WTC11 (cell line): ENCODE results near the gene TRAF3IP3. TPM values are rescaled to one million over a fixed set of nuclear protein-coding genes. Genes with fewer than 3 reads are reported as not detected.

ENCODE experiments used
- ATAC-seq: fragments of 200-7000 bp; cut with Tn5 transposase; 2 replicates; pipeline ENCODE4 v1.10.0; 2021; ENCODE audit warnings: mild to moderate bottlenecking, moderate library complexity
- CTCF ChIA-PET: fragments of 300-600 bp; sonication (Branson Sonifier 250); formaldehyde crosslinking; loops from one replicate; lab custom pipeline; 2021; ENCODE audit warnings: antibody characterized with exemption; lab: Charles Lee
- POLR2A ChIA-PET: fragments of 350-600 bp; sonication (Branson Sonifier 250); formaldehyde crosslinking; loops from one replicate; lab custom pipeline; 2021; ENCODE audit warnings: antibody characterized with exemption; lab: Charles Lee
- DNase-seq: peaks from one replicate; pipeline ENCODE4 v3.0.0; 2021; ENCODE audit warnings: low spot score
- H3K27ac Mint-ChIP-seq: 2 replicates; pipeline ENCODE4 v1.8.0; 2021; ENCODE audit warnings: mixed read lengths
- H3K27me3 Mint-ChIP-seq: 2 replicates; pipeline ENCODE4 v1.8.0; 2021; ENCODE audit warnings: low read depth, mild to moderate bottlenecking, moderate library complexity, mixed read lengths
- H3K36me3 Mint-ChIP-seq: 2 replicates; pipeline ENCODE4 v1.8.0; 2021; ENCODE audit warnings: mixed read lengths
- H3K4me1 Mint-ChIP-seq: 2 replicates; pipeline ENCODE4 v1.8.0; 2022; ENCODE audit warnings: mixed read lengths
- H3K4me3 Mint-ChIP-seq: 2 replicates; pipeline ENCODE4 v1.8.0; 2021; ENCODE audit warnings: mild to moderate bottlenecking, moderate library complexity, mixed read lengths
- H3K9me3 Mint-ChIP-seq: 2 replicates; pipeline ENCODE4 v1.8.0; 2021; ENCODE audit warnings: mixed read lengths
- ATF1 ChIP-seq: sonication (generic); formaldehyde crosslinking; IDR thresholded peaks from 2 replicates; pipeline ENCODE4 v1.8.1; 2023; ENCODE audit warnings: mild to moderate bottlenecking, moderate library complexity, missing genetic modification reagents
- ATF3 ChIP-seq: sonication (generic); formaldehyde crosslinking; conservative IDR thresholded peaks from 2 replicates; pipeline ENCODE4 v1.8.1; 2022; ENCODE audit warnings: mild to moderate bottlenecking, missing genetic modification reagents
- CBFB ChIP-seq: sonication (generic); formaldehyde crosslinking; IDR thresholded peaks from 2 replicates; pipeline ENCODE4 v1.8.1; 2022; ENCODE audit warnings: mild to moderate bottlenecking, low read depth, missing genetic modification reagents
- CREM ChIP-seq: sonication (generic); formaldehyde crosslinking; IDR thresholded peaks from 2 replicates; pipeline ENCODE4 v1.8.1; 2022; ENCODE audit warnings: mild to moderate bottlenecking, missing genetic modification reagents, moderate library complexity
- ETV6 ChIP-seq: sonication (generic); formaldehyde crosslinking; IDR thresholded peaks from 2 replicates; pipeline ENCODE4 v1.8.1; 2022; ENCODE audit warnings: mild to moderate bottlenecking, missing genetic modification reagents
- MYBL2 ChIP-seq: sonication (generic); formaldehyde crosslinking; IDR thresholded peaks from 2 replicates; pipeline ENCODE4 v1.8.1; 2023; ENCODE audit warnings: mild to moderate bottlenecking, moderate library complexity, missing genetic modification reagents
- NFE2L1 ChIP-seq: sonication (generic); formaldehyde crosslinking; IDR thresholded peaks from 2 replicates; pipeline ENCODE4 v1.8.1; 2023; ENCODE audit warnings: missing genetic modification reagents
- RELA ChIP-seq: sonication (generic); formaldehyde crosslinking; IDR thresholded peaks from 2 replicates; pipeline ENCODE4 v1.8.1; 2022; ENCODE audit warnings: missing genetic modification reagents, mild to moderate bottlenecking, borderline replicate concordance
- SMAD4 ChIP-seq: sonication (generic); formaldehyde crosslinking; IDR thresholded peaks from 2 replicates; pipeline ENCODE4 v1.8.0; 2022; ENCODE audit warnings: mild to moderate bottlenecking, missing genetic modification reagents
- SP1 ChIP-seq: sonication (generic); formaldehyde crosslinking; conservative IDR thresholded peaks from 2 replicates; pipeline ENCODE4 v1.8.1; 2022; ENCODE audit warnings: missing genetic modification reagents
- STAT6 ChIP-seq: sonication (generic); formaldehyde crosslinking; conservative IDR thresholded peaks from 2 replicates; pipeline ENCODE4 v1.8.1; 2023; ENCODE audit warnings: mild to moderate bottlenecking, low read depth, missing genetic modification reagents, moderate library complexity
- ZNF219 ChIP-seq: sonication (generic); formaldehyde crosslinking; IDR thresholded peaks from 2 replicates; pipeline ENCODE4 v1.8.0; 2023; ENCODE audit warnings: missing genetic modification reagents, mild to moderate bottlenecking, borderline replicate concordance
- ZNF232 ChIP-seq: sonication (generic); formaldehyde crosslinking; IDR thresholded peaks from 2 replicates; pipeline ENCODE4 v1.8.0; 2022; ENCODE audit warnings: mild to moderate bottlenecking, missing genetic modification reagents
- ZNF425 ChIP-seq: fragments of 250-450 bp; sonication (Bioruptor Pico); conservative IDR thresholded peaks from 2 replicates; pipeline ENCODE4 v1.9.0; 2021; ENCODE audit warnings: mild to moderate bottlenecking
- total RNA-seq: library from RNA; stranded (reverse); gene quantifications from 3 replicates; pipeline ENCODE4 v1.2.3, GENCODE V29; 2021
- TF ChIP-seq, protein P1 (sequence below): fragments of 200-600 bp; IDR thresholded peaks from 2 replicates; pipeline ENCODE4 v1.8.0; 2022; ENCODE audit warnings: antibody characterized with exemption
- TF ChIP-seq, protein P2 (sequence below): sonication (generic); formaldehyde crosslinking; IDR thresholded peaks from 2 replicates; pipeline ENCODE4 v1.8.0; 2023; ENCODE audit warnings: missing genetic modification reagents, mild to moderate bottlenecking, borderline replicate concordance
- TF ChIP-seq, protein P3 (sequence below): sonication (generic); formaldehyde crosslinking; IDR thresholded peaks from 2 replicates; pipeline ENCODE4 v1.8.0; 2022; ENCODE audit warnings: mild to moderate bottlenecking, missing genetic modification reagents

TRAF3IP3 gene
- total RNA-seq, 1 experiment from 2014 or later, result 0.74 TPM

DNA sequence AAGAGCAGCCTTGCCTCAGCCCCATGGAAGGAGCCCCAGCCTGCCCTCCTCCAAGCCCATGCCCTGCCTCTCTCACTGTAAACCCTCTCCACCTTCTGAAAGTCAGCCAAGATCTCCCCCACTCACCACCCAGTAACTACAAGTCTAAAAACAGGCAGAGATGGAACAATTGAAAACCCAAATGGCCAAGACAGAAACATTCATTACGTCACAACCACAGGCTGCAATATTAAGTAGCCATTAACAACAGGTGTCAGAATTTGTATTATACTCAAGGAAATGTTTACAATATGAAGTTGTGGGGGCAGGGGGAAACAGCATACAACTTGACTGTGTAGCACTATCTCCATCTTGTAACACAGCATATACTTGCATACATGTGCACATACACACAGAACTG, 47.7 kb downstream of the TRAF3IP3 start:
- TF ChIP-seq CBFB (CRISPR knock-in tag) (no peak), SMAD4 (CRISPR knock-in tag) (no peak), SP1 (CRISPR knock-in tag) (no peak), RELA (CRISPR knock-in tag) (no peak), ZNF219 (CRISPR knock-in tag) (no peak), STAT6 (CRISPR knock-in tag) (no peak), ATF1 (CRISPR knock-in tag) (no peak), NFE2L1 (no peak), ATF3 (CRISPR knock-in tag) (no peak), MYBL2 (no peak), ETV6 (CRISPR knock-in tag) (no peak), ZNF425 (CRISPR knock-in tag) (no peak), ZNF232 (no peak), CREM (CRISPR knock-in tag) (no peak)
- TF ChIP-seq, protein P1, sequence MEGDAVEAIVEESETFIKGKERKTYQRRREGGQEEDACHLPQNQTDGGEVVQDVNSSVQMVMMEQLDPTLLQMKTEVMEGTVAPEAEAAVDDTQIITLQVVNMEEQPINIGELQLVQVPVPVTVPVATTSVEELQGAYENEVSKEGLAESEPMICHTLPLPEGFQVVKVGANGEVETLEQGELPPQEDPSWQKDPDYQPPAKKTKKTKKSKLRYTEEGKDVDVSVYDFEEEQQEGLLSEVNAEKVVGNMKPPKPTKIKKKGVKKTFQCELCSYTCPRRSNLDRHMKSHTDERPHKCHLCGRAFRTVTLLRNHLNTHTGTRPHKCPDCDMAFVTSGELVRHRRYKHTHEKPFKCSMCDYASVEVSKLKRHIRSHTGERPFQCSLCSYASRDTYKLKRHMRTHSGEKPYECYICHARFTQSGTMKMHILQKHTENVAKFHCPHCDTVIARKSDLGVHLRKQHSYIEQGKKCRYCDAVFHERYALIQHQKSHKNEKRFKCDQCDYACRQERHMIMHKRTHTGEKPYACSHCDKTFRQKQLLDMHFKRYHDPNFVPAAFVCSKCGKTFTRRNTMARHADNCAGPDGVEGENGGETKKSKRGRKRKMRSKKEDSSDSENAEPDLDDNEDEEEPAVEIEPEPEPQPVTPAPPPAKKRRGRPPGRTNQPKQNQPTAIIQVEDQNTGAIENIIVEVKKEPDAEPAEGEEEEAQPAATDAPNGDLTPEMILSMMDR, result no peak
- TF ChIP-seq, protein P2, sequence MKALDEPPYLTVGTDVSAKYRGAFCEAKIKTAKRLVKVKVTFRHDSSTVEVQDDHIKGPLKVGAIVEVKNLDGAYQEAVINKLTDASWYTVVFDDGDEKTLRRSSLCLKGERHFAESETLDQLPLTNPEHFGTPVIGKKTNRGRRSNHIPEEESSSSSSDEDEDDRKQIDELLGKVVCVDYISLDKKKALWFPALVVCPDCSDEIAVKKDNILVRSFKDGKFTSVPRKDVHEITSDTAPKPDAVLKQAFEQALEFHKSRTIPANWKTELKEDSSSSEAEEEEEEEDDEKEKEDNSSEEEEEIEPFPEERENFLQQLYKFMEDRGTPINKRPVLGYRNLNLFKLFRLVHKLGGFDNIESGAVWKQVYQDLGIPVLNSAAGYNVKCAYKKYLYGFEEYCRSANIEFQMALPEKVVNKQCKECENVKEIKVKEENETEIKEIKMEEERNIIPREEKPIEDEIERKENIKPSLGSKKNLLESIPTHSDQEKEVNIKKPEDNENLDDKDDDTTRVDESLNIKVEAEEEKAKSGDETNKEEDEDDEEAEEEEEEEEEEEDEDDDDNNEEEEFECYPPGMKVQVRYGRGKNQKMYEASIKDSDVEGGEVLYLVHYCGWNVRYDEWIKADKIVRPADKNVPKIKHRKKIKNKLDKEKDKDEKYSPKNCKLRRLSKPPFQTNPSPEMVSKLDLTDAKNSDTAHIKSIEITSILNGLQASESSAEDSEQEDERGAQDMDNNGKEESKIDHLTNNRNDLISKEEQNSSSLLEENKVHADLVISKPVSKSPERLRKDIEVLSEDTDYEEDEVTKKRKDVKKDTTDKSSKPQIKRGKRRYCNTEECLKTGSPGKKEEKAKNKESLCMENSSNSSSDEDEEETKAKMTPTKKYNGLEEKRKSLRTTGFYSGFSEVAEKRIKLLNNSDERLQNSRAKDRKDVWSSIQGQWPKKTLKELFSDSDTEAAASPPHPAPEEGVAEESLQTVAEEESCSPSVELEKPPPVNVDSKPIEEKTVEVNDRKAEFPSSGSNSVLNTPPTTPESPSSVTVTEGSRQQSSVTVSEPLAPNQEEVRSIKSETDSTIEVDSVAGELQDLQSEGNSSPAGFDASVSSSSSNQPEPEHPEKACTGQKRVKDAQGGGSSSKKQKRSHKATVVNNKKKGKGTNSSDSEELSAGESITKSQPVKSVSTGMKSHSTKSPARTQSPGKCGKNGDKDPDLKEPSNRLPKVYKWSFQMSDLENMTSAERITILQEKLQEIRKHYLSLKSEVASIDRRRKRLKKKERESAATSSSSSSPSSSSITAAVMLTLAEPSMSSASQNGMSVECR (CRISPR knock-in tag), result no peak
- TF ChIP-seq, protein P3, sequence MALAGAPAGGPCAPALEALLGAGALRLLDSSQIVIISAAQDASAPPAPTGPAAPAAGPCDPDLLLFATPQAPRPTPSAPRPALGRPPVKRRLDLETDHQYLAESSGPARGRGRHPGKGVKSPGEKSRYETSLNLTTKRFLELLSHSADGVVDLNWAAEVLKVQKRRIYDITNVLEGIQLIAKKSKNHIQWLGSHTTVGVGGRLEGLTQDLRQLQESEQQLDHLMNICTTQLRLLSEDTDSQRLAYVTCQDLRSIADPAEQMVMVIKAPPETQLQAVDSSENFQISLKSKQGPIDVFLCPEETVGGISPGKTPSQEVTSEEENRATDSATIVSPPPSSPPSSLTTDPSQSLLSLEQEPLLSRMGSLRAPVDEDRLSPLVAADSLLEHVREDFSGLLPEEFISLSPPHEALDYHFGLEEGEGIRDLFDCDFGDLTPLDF, result no peak
- TF ChIP-seq, all 79 proteins: peak for 0
- ChIA-PET POLR2A (no interaction called here), CTCF (interaction anchor here (1.2 kb wide), 1 partner anchor 55 kb away, joined by 3 read pairs; no protein-coding TSS in a partner anchor)
- Mint-ChIP-seq H3K27ac (no peak overlapping the region), H3K27me3 (no peaks in the 10 kb centered on the region; the same call in 1 of the 2 replicates), H3K9me3 (no peaks in the 10 kb centered on the region), H3K4me3 (no peak overlapping the region), H3K4me1 (peaks cover 13% of the 10 kb centered on the region), H3K36me3 (no peaks in the 10 kb centered on the region)
- DNase-seq (no peak), ATAC-seq (no peak)
